Measurements from ENCODE around the gene SLC9A9.
A peak's percentile ranks its signal among the peaks of the same experiment; 100 is the strongest.

DNA sequence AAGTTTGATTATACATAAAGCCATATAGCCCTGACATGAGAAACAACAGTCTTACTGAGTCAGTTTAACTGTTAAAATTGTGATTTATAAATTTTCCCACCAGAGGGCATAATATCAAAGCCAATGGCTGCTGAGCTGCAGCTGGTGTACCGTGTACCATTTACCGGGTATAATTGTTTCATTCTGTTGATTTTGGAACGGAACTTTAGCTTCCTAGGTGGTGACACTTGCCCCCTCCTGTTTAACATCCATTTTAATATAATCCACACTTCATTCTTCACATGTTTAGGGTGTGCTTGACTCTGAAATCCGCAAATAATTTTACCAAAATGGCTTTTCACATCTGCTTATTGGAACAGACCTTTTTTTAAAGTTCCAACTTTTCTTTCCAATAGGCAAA is 72.8 kb downstream of the SLC9A9 start:
- TF ChIP-seq CTCF (IDR thresholded peaks at IDR 0.05; ENCODE audit: poor library complexity): peak; percentile 69
- TF ChIP-seq EZH2 (IDR thresholded peaks at IDR 0.05; ENCODE audit: borderline replicate concordance): no peak
